H9 (cell line): ENCODE measurements around the gene ASGR1. TPM values are rescaled to one million over a fixed set of nuclear protein-coding genes. Genes with fewer than 3 reads are reported as not detected.

Source experiments
- DNase-seq: peaks from one replicate; pipeline ENCODE4 v3.0.0-alpha.2; 2017
- H2AFZ ChIP-seq: one replicate; pipeline ENCODE4 v1.6.1; 2013; ENCODE audit warnings: mild to moderate bottlenecking, low read length, control low read depth, moderate library complexity
- H2AK5ac ChIP-seq: 2 replicates; pipeline ENCODE4 v1.6.1; 2013; ENCODE audit warnings: low read length, control low read depth, mixed read lengths; ENCODE audit not compliant: insufficient read length
- H2BK120ac ChIP-seq: one replicate; pipeline ENCODE4 v1.6.1; 2013; ENCODE audit warnings: low read depth, mild to moderate bottlenecking, low read length, control low read depth, inconsistent platforms; ENCODE audit not compliant: poor library complexity, severe bottlenecking
- H2BK12ac ChIP-seq: 2 replicates; pipeline ENCODE4 v1.6.1; 2013; ENCODE audit warnings: low read length, control low read depth, mixed read lengths, low read depth; ENCODE audit not compliant: insufficient read length
- H2BK15ac ChIP-seq: 2 replicates; pipeline ENCODE4 v1.6.1; 2013; ENCODE audit warnings: low read depth, low read length, control low read depth
- H2BK20ac ChIP-seq: one replicate; pipeline ENCODE4 v1.6.1; 2013; ENCODE audit warnings: low read depth, mild to moderate bottlenecking, low read length, control low read depth, inconsistent platforms; ENCODE audit not compliant: poor library complexity, severe bottlenecking
- H2BK5ac ChIP-seq: 2 replicates; pipeline ENCODE4 v1.6.1; 2013; ENCODE audit warnings: low read length, control low read depth, mixed read lengths; ENCODE audit not compliant: insufficient read length
- H3K14ac ChIP-seq: 2 replicates; pipeline ENCODE4 v1.6.1; 2013; ENCODE audit warnings: low read length, control low read depth; ENCODE audit not compliant: insufficient read depth
- H3K18ac ChIP-seq: 2 replicates; pipeline ENCODE4 v1.6.1; 2013; ENCODE audit warnings: low read depth, mild to moderate bottlenecking, mixed read lengths, low read length, control low read depth; ENCODE audit not compliant: insufficient read length
- H3K23ac ChIP-seq: 2 replicates; pipeline ENCODE4 v1.6.1; 2013; ENCODE audit warnings: low read length, control low read depth, mixed read lengths, low read depth; ENCODE audit not compliant: insufficient read length
- H3K23me2 ChIP-seq: 2 replicates; pipeline ENCODE4 v1.6.1; 2013; ENCODE audit warnings: low read depth, mild to moderate bottlenecking, mixed read lengths, low read length, control low read depth; ENCODE audit not compliant: insufficient read length, poor library complexity, severe bottlenecking
- H3K27ac ChIP-seq: 2 replicates; pipeline ENCODE4 v1.5.1; 2013; ENCODE audit warnings: low read length, control low read depth, mixed read lengths, low read depth; ENCODE audit not compliant: insufficient read length
- H3K27me3 ChIP-seq: 2 replicates; pipeline ENCODE4 v1.6.1; 2013; ENCODE audit warnings: low read length, control low read depth, inconsistent platforms; ENCODE audit not compliant: insufficient read depth
- H3K4ac ChIP-seq: 2 replicates; pipeline ENCODE4 v1.6.1; 2013; ENCODE audit warnings: low read depth, mild to moderate bottlenecking, control low read depth, inconsistent platforms, low read length, moderate library complexity
- H3K4me1 ChIP-seq: 2 replicates; pipeline ENCODE4 v1.6.1; 2013; ENCODE audit warnings: low read length, control low read depth, inconsistent platforms; ENCODE audit not compliant: insufficient read depth
- H3K4me2 ChIP-seq: 2 replicates; pipeline ENCODE4 v1.6.1; 2013; ENCODE audit warnings: low read length, control low read depth, mixed read lengths; ENCODE audit not compliant: insufficient read length, insufficient read depth
- H3K56ac ChIP-seq: 2 replicates; pipeline ENCODE4 v1.6.1; 2013; ENCODE audit warnings: low read depth, mild to moderate bottlenecking, mixed read lengths, low read length, control low read depth; ENCODE audit not compliant: insufficient read length
- H3K79me1 ChIP-seq: 2 replicates; pipeline ENCODE4 v1.6.1; 2013; ENCODE audit warnings: low read depth, mild to moderate bottlenecking, moderate library complexity, low read length, control low read depth, inconsistent platforms; ENCODE audit not compliant: insufficient read depth, poor library complexity, severe bottlenecking
- H3K79me2 ChIP-seq: 2 replicates; pipeline ENCODE4 v1.6.1; 2013; ENCODE audit warnings: low read length, control low read depth, inconsistent platforms; ENCODE audit not compliant: insufficient read depth
- H3K9ac ChIP-seq: 2 replicates; pipeline ENCODE4 v1.6.1; 2013; ENCODE audit warnings: low read length, control low read depth, mixed read lengths; ENCODE audit not compliant: insufficient read length; ENCODE audit errors: extremely low read depth
- H3K9me3 ChIP-seq: one replicate; pipeline ENCODE4 v1.6.1; 2013; ENCODE audit warnings: low read depth, low read length, inconsistent platforms; ENCODE audit not compliant: control insufficient read depth
- H3T11ph ChIP-seq: one replicate; pipeline ENCODE4 v1.6.1; 2013; ENCODE audit warnings: mild to moderate bottlenecking, low read length, control low read depth, inconsistent platforms
- H4K20me1 ChIP-seq: one replicate; pipeline ENCODE4 v1.6.1; 2013; ENCODE audit not compliant: control insufficient read depth, insufficient read length, insufficient read depth
- H4K5ac ChIP-seq: 2 replicates; pipeline ENCODE4 v1.6.1; 2013; ENCODE audit warnings: low read depth, mild to moderate bottlenecking, mixed read lengths, low read length, control low read depth; ENCODE audit not compliant: insufficient read length
- H4K8ac ChIP-seq: replicated peaks from 2 replicates; pipeline ENCODE4 v1.6.1; 2013; ENCODE audit warnings: low read length, control low read depth, mixed read lengths, low read depth; ENCODE audit not compliant: insufficient read length
- H4K91ac ChIP-seq: 2 replicates; pipeline ENCODE4 v1.6.1; 2013; ENCODE audit warnings: low read depth, mild to moderate bottlenecking, moderate library complexity, mixed read lengths, low read length, control low read depth; ENCODE audit not compliant: insufficient read length
- H3K27ac Mint-ChIP-seq, 3 experiments: 2 replicates in 2 of 3; 3 replicates in 1 of 3; pipeline ENCODE4 v1.8.0; 2020 to 2021; ENCODE audit warnings: mixed read lengths in 3 of 3, mild to moderate bottlenecking in 1 of 3, moderate library complexity in 1 of 3
- H3K27me3 Mint-ChIP-seq: 2 replicates; pipeline ENCODE4 v1.8.0; 2021; ENCODE audit warnings: low read depth, mild to moderate bottlenecking, moderate library complexity, mixed read lengths
- H3K36me3 Mint-ChIP-seq, 3 experiments: 2 replicates in 2 of 3; 3 replicates in 1 of 3; pipeline ENCODE4 v1.8.0; 2020 to 2021; ENCODE audit warnings: low read depth in 3 of 3, mixed read lengths in 3 of 3; ENCODE audit not compliant: insufficient read depth in 1 of 3
- H3K4me1 Mint-ChIP-seq, 2 experiments: 2 replicates each; pipeline ENCODE4 v1.8.0; 2020; ENCODE audit warnings: mixed read lengths in 2 of 2
- H3K4me3 Mint-ChIP-seq, 2 experiments: 2 replicates in 1 of 2; 3 replicates in 1 of 2; pipeline ENCODE4 v1.8.0; 2020 to 2021; ENCODE audit warnings: mild to moderate bottlenecking in 2 of 2, mixed read lengths in 2 of 2, moderate library complexity in 1 of 2
- H3K9me3 Mint-ChIP-seq, 2 experiments: 2 replicates in 1 of 2; 3 replicates in 1 of 2; pipeline ENCODE4 v1.8.0; 2020; ENCODE audit warnings: mild to moderate bottlenecking in 2 of 2, mixed read lengths in 2 of 2, moderate library complexity in 1 of 2
- WGBS: extraction: QIAGEN DNeasy Blood & Tissue Kit; methylation state at CpG from one replicate; pipeline ENCODE4 v1.1.7; 2013; ENCODE audit warnings: missing lambda C conversion rate, low lambda C conversion rate, mixed read lengths; ENCODE audit not compliant: insufficient read length; ENCODE audit errors: extremely low coverage; 5-methylcytosine and 5-hydroxymethylcytosine counted together
- total RNA-seq: library from RNA; stranded (reverse); gene quantifications from 2 replicates; pipeline ENCODE4 v1.2.1, GENCODE V29; 2021
- TF ChIP-seq, protein P1 (sequence below): fragments of 200-600 bp; sonication (generic); conservative IDR thresholded peaks from 3 replicates; pipeline ENCODE4 v1.8.0; 2021; ENCODE audit warnings: antibody characterized with exemption, mild to moderate bottlenecking

The ASGR1 gene
- total RNA-seq, 1 experiment from 2014 or later, result 5.9 TPM

DNA sequence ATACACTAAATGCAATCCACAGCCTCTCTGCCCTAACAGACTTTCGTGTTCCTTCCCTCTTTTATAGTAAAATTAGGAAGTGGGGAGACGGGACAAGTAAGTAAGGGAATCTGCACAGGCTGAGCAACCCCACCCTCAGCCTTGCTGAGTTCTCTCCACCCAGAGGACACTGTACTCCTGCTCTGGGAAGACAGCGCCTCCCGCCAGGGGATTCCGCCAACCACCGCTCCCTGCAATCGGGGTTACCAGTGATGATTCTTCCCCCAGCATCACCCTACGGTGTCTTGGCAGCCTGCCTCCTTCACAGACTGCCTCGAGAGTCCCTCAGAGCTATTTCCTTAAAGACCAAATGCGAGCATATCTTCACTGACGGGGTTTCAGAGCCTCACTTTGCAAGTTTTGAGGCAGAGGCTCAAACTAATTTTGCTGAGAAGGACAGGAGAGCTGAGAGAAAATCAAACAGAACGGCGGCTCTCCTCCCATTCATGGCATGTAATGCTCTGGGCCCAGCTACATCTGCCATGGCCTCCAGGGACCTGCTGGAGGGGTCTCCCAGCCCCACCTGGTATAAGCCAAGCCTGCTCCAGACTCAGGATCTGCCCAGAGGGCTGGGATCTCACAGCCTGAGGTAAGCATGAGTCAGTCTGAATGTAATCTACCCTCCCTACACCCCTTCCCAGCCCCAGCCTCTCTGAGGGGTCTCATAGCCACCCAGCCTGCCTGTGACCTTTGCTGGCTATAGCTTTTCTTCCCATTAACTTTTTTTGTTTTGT, 41.8 kb downstream of the ASGR1 start:
- Mint-ChIP-seq H3K27me3 (peaks cover 57% of the 10 kb centered on the region), H3K36me3 (no peaks in the 10 kb centered on the region), H3K27ac (no peak overlapping the region), H3K9me3 (no peaks in the 10 kb centered on the region; a peak in 1 of 5 replicates), H3K4me1 (peaks cover 41 to 52% of the 10 kb centered on the region in 2 experiments), H3K4me3 (no peak overlapping the region)
- H3K27ac ChIP-seq, result no peak overlapping the region
- H3K23ac ChIP-seq, result no peak overlapping the region
- H3K4me1 ChIP-seq, result peaks cover 2% of the 10 kb centered on the region; the same call in 1 of the 2 replicates
- no peaks in the 10 kb centered on the region for H4K20me1 ChIP-seq
- no peak for DNase-seq
- H3K14ac ChIP-seq, result no peak overlapping the region
- H3K4me2 ChIP-seq, result no peak overlapping the region
- no peak overlapping the region for H2BK20ac ChIP-seq
- H4K5ac ChIP-seq, result no peak overlapping the region
- TF ChIP-seq, protein P1, sequence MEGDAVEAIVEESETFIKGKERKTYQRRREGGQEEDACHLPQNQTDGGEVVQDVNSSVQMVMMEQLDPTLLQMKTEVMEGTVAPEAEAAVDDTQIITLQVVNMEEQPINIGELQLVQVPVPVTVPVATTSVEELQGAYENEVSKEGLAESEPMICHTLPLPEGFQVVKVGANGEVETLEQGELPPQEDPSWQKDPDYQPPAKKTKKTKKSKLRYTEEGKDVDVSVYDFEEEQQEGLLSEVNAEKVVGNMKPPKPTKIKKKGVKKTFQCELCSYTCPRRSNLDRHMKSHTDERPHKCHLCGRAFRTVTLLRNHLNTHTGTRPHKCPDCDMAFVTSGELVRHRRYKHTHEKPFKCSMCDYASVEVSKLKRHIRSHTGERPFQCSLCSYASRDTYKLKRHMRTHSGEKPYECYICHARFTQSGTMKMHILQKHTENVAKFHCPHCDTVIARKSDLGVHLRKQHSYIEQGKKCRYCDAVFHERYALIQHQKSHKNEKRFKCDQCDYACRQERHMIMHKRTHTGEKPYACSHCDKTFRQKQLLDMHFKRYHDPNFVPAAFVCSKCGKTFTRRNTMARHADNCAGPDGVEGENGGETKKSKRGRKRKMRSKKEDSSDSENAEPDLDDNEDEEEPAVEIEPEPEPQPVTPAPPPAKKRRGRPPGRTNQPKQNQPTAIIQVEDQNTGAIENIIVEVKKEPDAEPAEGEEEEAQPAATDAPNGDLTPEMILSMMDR, result no peak
- no peak overlapping the region for H2BK15ac ChIP-seq
- no peak overlapping the region for H3K4ac ChIP-seq
- H2BK5ac ChIP-seq, result no peak overlapping the region
- WGBS, result no CpG with 5 or more reads among the region's 13 CpGs
- H3K79me2 ChIP-seq, result no peaks in the 10 kb centered on the region
- H3T11ph ChIP-seq, result no peak overlapping the region
- peaks cover 3% of the 10 kb centered on the region for H3K23me2 ChIP-seq
- H3K9me3 ChIP-seq, result no peaks in the 10 kb centered on the region
- H2BK120ac ChIP-seq, result no peak overlapping the region
- no peaks in the 10 kb centered on the region for H3K27me3 ChIP-seq
- H2AK5ac ChIP-seq, result no peak overlapping the region
- H3K9ac ChIP-seq, result no peak overlapping the region
- H2BK12ac ChIP-seq, result no peak overlapping the region
- H4K91ac ChIP-seq, result no peak overlapping the region
- H3K18ac ChIP-seq, result no peak overlapping the region
- no peak overlapping the region for H2AFZ ChIP-seq
- no peak overlapping the region for H3K56ac ChIP-seq
- H3K79me1 ChIP-seq, result no peaks in the 10 kb centered on the region
- H4K8ac ChIP-seq, result no peak overlapping the region
